Right hindlimb (tissue), 1 donor: Measurements from ENCODE around the gene DDX11.
"Not testable (repeated sequence)": the region's sequence is repeated elsewhere in the genome, so short reads cannot be mapped to it uniquely, and the experiment has no call there.

Experiments
- DNase-seq: peaks from one replicate; pipeline ENCODE4 v3.0.0-alpha.2; 2018

DDX11 gene

DNA sequence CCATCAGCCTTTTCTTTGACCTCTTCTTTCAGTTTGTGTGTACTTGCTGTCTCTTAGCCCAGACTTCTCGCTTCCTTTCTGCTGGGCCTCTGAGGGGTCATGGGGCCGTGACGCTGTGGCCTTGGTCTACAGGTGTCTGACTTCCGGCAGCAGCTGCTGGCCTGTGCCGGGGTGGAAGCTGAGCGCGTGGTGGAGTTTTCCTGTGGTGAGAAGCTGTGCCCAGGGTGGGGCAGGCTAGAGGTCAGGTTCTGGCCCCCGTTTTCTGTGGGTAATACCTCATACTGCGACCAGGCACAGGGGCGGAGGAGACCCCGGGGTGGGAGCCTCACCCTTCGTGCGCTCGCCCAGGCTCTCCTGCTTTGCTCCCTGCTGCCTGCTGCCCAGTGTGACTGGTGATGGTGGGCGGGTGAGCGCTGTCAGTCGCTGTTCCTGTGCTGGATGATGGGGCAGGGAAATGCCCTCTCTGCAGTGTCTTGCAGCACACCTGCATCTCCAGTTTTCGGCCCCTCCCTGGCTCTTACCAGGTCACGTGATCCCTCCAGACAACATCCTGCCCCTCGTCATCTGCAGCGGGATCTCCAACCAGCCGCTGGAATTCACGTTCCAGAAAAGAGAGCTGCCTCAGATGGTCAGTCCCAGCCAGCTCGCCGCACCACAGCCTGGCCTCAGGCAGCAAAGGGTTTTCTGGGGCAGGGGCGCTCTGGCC is 27.0 kb downstream of the DDX11 start:
- DNase-seq = not testable (repeated sequence)

DNA sequence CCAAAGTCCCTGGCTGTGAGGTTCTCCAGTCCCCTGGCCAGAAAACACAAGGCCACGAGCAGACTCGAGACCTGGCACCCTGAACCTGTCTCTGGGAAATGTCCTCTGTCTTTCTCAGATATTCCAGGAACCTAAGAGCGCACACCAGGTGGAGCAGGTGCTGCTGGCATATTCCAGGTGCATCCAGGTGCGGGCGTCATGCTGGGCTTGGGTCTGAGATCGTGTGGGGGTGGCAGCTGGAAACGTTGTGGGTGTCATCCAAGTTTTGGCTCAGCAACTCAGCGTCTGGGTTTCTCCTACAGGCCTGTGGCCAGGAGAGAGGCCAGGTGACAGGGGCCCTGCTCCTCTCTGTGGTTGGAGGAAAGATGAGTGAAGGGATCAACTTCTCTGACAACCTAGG is 28.5 kb downstream of the DDX11 start:
- DNase-seq = not testable (repeated sequence)

DNA sequence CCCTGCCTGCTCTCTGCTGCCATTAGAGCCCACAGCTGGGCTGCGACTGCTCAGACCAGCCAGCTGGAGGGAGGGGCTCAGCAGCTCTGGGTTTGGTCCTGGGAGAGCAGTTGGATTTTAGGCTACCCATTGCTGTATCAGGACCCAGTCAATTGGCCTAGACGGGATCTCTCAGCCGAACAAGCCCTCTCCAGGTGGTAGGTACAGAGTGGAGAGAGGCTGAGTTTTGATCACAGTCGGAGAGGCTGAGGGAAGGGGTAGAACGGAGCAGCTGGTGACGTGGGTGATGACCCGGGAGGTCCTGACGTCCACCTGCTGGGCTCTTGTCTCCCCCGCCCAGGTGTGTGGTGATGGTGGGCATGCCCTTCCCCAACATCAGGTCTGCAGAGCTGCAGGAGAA is 28.9 kb downstream of the DDX11 start:
- not testable (repeated sequence) for DNase-seq

DNA sequence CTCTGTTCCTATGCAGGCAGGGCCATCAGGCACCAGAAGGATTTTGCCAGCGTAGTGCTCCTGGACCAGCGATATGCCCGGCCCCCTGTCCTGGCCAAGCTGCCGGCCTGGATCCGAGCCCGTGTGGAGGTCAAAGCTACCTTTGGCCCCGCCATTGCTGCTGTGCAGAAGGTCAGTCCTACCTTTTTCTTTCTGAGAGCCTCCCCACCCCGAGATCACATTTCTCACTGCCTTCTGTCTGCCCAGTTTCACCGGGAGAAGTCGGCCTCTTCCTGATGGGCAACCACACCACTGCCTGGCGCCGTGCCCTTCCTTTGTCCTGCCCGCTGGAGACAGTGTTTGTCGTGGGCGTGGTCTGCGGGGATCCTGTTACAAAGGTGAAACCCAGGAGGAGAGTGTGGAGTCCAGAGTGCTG is 29.9 kb downstream of the DDX11 start:
- not testable (repeated sequence) for DNase-seq

DNA sequence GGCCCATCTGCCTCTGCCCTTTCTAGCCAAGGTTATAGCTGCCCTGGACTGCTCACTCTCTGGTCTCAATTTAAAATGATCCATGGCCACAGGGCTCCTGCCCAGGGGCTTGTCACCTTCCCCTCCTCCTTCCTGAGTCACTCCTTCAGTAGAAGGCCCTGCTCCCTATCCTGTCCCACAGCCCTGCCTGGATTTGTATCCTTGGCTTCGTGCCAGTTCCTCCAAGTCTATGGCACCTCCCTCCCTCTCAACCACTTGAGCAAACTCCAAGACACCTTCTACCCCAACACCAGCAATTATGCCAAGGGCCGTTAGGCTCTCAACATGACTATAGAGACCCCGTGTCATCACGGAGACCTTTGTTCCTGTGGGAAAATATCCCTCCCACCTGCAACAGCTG is 30.6 kb downstream of the DDX11 start:
- DNase-seq = not testable (repeated sequence)

DNA sequence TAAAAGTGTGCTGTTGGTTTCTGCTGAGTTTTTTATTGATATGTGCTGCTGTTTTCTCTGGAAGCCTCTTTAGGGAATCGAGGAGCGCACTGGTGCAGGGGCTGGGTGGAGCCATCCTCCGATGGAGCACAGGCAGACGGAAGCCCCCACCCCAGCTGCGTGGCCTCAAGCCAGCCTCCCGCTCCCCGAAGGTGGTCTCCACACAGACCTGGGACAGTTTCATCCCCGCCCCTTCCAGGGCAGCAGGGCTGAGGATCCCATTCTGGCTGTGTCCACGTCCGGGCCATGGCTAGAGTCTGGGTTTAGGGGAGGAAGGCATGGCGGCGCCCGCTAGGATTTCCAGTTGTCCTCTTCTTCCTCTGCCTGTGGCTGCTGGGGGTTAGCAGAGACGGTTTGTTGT is 31.1 kb downstream of the DDX11 start:
- DNase-seq = not testable (repeated sequence)

DNA sequence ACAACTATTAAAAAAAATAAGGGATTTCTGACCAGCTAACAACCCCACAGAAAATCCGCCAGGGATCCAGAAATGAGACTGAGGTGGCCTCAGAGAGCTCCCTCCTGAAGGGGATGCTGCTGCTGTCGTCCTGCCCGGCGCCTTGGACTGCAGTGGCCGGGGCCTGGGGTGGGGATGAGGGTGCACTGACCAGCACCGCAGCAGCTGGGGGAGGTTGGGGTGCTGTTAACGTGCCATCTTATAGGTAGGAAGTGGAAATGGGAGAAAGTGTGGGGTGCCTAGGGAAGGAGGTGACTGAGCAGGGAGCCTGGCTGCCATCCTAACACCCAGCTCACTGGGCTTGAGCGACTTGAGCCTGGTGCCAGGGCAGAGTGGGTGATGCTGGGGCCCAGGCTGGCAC is 32.0 kb downstream of the DDX11 start:
- no peak for DNase-seq

DNA sequence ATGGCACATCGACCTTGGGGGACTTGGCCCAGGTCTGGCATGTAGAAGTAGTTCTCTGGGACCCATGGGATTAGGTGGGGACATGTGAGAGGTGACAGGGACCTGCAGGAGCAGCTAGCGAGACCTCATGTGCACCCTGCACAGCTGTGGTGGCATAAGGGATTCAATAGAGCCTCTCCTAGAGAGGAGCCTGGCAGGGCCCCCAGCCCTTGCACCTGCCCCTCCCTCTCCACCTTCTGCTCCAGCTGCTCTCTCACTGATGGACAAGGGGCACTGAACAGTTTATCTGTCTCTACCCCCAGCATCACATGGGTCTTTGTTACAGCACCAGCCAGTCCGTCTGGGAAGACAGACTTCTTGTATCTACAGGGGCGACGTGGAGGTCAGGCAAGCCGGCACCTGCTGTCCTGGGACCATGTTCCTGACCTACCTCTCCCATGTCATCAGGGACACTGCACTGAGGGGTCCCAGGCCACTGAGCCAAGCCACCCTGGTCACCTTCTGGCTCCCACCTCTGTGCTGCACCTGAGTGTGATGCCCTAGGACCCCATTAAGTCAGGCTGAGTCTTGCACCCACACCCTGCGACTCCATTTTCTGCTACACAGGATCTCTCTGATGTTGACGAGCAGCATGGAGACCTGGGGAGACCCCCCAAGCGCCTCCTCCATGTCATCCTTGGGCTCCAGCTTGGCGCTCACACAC is 32.6 kb downstream of the DDX11 start:
- no peak for DNase-seq

DNA sequence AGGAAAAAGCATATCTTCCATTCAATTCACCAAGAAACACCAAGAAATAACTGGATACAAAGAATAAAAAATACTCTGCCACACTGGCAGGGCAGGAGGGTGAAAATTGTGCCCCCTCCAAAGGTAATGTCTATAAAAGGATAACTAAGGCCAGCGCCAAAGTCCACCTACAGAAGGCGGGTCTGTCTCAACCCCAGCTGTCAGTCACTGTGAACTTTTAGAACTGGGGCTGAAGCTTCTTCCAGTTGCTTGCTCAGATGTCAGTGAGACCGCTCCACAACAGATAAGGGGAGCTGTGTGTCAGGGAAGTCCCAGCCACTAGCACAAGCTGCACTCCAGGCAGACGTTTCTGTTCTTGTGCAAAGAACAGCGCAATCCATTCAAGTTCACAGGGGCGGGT is 36.1 kb downstream of the DDX11 start:
- DNase-seq = not testable (repeated sequence)

DNA sequence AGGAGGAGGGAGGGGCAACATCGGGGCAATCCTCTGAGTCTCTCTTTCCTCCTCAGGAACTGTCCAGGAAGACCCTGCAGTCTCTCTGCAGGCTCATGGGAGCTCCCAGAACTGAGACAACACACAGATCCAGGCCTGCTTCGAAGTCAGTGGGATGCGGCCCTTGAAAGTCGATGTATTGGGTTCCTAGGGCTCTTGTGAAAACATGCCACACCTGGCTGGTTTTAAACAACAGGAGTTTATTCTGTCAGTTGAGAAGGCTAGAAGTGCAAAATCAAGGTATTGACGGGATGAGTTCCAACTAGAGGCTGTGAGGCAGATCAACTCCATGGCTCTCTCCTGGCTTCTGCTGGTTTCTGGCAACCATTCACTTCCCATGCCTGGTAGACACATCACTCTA is 36.6 kb downstream of the DDX11 start:
- not testable (repeated sequence) for DNase-seq

DNA sequence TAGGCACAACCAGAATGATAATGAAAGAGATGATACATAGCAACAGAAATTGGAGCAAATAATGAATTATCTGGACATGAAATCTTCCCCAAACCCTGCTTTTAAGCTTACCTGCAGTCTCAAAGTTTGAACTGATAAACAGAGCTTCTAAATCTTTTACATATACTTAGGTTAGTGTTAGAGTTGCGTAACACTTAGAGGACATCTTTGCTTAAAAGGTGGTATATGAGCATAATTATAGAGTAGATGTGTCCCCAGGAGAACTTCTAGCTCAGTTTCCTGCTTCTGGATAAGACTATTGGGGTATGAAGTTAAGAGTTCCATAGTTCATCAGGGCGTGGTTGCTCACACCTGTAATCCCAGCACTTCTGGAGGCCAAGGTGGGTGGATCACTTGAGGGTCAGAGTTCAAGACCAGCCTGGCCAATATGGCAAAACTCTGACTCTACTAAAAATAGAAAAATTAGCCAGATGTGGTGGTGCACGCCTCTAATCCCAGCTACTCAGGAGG is 41.5 kb downstream of the DDX11 start:
- not testable (repeated sequence) for DNase-seq

DNA sequence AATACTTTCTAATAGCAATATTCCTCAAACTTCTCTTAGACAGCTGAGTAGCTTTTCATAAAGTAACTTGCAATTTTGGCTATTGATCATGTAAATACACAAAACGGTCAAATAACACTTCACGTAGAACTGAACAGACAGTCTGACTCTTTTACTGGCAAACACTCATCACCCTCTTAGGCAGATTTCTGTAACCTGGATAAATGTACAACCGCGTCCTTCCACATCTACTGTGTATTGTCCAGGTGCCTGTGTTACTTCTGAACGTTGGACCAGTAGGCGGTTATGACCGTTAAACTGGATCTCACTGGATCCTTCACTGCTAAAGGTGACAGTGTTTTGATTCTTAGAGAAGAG is 43.2 kb downstream of the DDX11 start:
- not testable (repeated sequence) for DNase-seq

DNA sequence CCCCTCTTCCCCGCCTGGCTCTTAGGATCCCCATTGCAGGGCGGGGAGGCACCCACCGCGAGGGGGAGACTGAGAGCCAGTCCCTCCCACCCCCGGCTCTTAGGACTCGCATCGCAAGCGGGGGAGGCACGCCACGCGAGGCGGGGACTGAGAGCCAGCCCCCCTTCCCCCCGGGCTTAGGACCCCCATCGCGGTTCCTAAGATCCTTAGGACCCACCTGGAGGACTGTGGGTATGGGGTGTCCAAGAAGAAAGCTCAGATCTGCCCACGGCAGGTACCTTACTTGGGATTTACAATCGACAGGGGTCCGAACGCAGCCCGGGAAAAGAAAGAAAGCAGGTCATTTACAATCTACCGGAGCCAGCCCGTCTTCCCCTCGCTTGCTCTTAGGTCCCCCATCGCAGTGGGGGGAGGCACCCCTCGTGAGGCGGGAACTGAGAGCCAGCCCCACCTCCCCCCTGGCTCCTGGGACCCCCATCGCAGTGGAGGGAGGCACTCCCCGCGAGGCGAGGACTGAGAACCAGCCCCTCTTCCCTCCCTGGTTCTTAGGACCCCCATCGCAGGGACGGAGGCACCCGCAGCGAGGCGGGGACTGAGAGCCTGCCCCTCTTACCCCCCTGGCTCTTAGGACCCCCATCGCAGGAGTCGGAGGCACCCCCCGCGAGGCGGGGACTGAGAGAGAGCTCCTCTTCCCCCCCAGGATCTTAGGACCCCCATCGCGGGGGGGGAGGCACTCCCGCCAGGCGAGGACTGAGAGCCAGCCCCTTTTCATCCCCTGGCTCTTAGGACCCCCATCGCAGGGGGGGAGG is 43.7 kb downstream of the DDX11 start:
- no peak for DNase-seq

DNA sequence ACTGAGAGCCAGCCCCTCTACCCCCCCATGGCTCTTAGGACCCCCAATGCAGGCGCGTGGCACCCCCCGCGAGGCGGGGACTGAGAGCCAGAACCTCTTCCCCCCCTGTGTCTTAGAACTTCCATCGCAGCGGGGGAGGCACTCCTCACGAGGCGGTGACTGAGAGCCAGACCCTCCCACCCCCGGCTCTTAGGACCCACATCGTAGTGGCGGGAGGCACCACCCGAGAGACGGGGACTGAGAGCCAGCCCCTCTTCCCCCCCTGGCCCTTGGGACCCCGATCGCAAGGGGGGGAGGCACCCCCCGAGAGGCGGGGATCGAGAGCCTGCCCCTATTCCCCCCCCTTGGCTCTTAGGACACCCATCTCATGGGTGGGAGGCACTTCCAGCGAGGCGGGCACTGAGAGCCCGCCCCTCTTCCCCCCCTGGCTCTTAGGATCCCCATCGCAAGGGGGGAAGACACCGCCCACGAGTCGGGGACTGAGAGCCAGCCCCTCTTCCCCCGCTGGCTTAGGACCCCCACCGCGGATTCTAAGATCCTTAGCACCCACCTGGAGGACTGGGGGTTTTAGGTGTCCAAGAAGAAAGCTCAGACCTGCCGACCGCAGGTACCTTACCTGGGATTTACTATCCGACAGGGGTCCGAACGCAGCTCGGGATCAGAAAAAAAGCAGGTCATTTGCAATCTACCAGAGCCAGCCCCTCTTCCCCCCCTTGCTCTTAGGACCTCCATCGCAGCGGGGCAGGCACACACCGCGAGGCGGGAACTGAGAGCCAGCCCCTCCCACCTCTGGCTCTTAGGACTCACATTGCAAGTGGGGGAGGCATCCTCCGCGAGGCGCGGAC is 44.9 kb downstream of the DDX11 start:
- peak; percentile 61 for DNase-seq

DNA sequence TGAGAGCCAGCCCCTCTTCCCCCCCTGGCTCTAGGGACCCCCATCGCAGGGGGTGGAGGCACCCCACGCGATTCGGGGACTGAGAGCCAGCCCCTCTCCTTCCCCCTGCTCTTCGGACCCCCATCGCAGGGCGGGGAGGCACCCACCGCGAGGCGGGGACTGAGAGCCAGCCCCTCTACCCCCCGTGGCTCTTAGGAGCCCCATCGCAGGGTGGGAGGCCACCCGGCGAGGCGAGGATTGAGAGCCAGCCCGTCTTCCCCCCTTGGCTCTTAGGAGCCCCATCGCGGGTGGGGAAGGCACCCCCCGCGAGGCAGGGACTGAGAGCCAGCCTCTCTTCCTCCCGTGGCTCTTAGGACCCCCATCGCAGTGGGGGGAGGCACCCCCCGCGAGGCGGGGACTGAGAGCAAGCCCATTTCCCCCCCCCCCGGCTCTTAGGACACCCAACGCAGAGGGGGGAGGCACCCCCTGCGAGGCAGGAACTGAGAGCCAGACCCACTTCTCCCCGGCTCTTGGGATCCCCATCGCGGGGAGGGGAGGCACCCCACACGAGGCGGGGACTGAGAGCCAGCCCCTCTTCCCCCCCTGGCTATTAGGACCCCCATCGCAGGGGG is 45.6 kb downstream of the DDX11 start:
- DNase-seq = no peak

DNA sequence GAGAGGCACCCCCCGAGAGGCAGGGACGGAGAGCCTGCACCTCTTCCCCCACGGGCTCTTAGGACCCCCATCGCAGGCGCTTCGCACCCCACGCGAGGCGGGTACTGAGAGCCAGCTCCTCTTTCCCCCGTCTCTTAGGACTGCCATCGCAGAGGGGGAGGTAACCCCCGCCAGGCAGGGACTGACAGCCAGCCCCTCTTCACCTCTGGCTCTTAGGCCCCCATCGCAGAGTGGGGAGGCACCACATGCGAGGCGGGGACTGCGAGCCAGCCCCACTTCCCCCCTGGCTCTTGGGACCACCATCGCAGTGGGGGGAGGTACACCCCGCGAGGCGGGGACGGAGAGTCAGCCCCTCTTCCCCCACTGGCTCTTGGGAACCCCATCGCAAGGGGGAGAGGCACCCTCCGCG is 46.1 kb downstream of the DDX11 start:
- no peak for DNase-seq

DNA sequence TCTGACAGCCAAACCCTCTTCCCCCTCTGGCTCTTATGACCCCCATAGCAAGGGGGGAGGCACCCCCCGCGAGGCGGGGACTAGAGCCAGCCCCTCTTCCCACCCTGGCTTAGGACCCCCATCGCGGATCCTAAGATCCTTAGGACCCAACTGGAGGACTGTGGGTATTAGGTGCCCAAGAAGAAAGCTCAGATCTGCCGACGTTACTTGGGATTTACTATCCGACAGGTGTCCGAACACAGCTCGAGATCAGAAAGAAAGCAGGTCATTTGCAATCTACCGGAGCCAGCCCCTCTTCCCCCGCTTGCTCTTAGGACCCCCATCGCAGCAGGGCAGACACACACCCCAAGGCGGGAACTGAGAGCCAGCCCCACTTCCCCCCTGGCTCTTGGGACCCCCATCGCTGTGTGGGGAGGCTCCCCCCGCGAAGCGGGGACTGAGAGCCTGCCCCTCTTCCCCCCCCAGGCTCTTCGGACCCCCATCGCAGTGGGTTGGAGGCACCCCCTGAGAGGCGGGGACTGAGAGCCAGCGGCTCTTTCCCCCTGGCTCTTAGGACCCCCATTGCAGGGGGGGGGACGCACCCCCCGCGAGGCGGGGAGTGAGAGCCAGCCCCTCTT is 46.8 kb downstream of the DDX11 start:
- no peak for DNase-seq

DNA sequence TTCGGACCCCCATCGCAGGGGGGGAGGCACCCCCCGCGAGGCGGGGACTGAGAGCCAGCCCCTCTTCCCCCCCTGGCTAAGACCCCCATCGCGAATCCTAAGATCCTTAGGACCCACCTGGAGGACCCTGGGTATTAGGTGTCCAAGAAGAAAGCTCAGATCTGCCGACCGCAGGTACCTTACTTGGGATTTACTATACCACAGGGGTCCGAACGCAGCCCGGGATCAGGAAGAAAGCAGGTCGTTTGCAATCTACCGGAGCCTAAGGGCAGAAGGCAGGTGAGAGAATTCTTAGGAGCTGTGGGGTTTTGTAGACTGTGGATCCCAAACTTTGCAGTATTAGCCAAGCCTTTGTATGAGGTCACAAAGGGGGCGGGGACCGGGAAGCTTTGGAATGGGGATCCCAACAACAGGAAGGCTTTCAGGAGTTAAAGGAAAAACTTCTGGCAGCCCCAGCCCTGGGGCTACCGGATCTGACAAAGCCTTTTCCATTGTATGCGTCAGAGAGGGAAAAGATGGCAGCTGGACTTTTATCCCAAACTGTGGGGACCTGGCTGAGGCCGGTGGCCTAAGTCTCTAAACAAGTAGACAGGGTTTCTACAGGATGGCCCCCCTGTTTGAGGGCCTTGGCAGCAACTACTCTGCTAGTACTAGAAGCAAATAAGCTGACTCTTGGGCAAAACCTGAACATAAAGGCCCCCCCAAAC is 47.5 kb downstream of the DDX11 start:
- DNase-seq = not testable (repeated sequence)

DNA sequence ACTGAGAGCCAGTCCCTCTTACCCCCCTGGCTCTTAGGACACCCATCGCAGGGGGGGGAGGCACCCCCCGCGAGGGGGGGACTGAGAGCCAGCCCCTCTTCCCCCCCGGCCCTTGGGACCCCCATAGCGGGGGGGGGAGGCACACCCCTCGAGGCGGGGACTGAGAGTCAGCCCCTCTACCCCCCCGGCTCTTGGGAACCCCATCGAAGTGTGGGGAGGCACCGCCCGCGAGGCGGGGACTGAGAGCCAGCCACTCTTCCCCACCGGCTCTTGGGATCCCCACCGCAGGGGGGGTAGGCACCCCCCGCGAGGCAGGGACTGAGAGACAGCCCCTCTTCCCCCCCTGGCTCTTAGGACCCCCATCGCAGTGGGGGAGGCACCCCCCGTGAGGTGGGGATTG is 48.8 kb downstream of the DDX11 start:
- DNase-seq = no peak

DNA sequence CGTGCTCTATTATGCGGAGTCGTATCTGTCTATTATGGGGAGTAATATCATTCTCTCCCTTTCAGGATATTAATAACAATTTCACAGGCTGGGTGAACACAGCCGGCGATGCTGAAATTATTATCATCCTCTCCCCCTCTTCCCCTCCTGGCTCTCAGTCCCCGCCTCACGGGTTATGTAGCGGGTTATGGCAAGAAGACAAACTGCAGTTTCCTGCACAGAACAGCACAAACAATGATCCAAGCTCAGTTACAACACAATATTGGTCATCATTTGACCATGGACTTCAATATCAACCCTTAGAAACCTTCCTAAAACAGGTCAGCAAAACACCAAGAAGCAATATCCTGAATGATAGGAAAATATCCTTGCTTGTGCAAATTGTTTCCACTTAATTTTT is 50.5 kb downstream of the DDX11 start:
- not testable (repeated sequence) for DNase-seq

DNA sequence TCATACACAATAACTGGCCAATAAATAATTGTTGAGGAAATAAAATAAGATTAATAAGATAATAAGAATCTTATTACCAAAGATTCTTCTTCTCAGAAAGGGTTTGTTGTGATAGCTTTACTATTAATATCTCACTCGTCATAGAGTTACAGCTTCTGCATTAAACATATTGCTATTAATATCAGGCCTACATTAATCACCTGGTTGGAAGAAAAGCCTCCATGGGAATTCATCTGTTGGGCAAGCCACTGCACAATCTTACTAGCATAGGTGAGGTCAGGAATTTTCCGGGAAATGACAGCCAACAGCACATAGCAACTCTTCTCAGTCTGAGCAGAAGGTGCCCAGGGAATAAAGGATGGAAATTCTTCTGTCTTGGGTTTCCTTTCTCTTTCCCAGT is 51.5 kb downstream of the DDX11 start:
- DNase-seq = not testable (repeated sequence)
